ENCODE data around the gene NDUFS8. TPM values are rescaled to one million over a fixed set of nuclear protein-coding genes. Genes with fewer than 3 reads are reported as not detected.

The NDUFS8 gene
- total and polyA plus RNA-seq, 2 of the 13 experiments (the other 11 are each of a cell fraction or from before 2014, with no cell fraction given), result 96.7 to 158 TPM

- TF ChIP-seq CTCF (CRISPR knock-in tag; IDR thresholded peaks at IDR 0.05) (no peak), BORCS8-MEF2B (CRISPR knock-in tag; IDR thresholded peaks at IDR 0.05) (peak; percentile 38; the same call in 1 of the 2 replicates), BRD4 (CRISPR knock-in tag; IDR thresholded peaks at IDR 0.05) (no peak), U2AF2 (IDR thresholded peaks at IDR 0.05; ENCODE audit: low read depth, low read length) (no peak), MEIS1 (CRISPR knock-in tag; IDR thresholded peaks at IDR 0.05; ENCODE audit: borderline replicate concordance) (no peak), MNT (IDR thresholded peaks at IDR 0.05) (no peak), DZIP1 (CRISPR knock-in tag; IDR thresholded peaks at IDR 0.05) (no peak), ZSCAN21 (CRISPR knock-in tag; IDR thresholded peaks at IDR 0.05; ENCODE audit: borderline replicate concordance) (no peak), SNAI1 (CRISPR knock-in tag; IDR thresholded peaks at IDR 0.05; ENCODE audit: borderline replicate concordance) (no peak), ATRX (CRISPR knock-in tag; IDR thresholded peaks at IDR 0.05; ENCODE audit: borderline replicate concordance) (no peak), CBX5 (CRISPR knock-in tag; IDR thresholded peaks at IDR 0.05; ENCODE audit: borderline replicate concordance) (no peak), FOXP1 (IDR thresholded peaks at IDR 0.05) (no peak), FOXP1 (CRISPR knock-in tag; IDR thresholded peaks at IDR 0.05) (no peak), ZNF263 (CRISPR knock-in tag; IDR thresholded peaks at IDR 0.05) (peak; percentile 52; the same call in 1 of the 2 replicates), ZNF737 (CRISPR knock-in tag; IDR thresholded peaks at IDR 0.05; ENCODE audit: borderline replicate concordance) (no peak), POLR2A (IDR thresholded peaks at IDR 0.05; ENCODE audit: insufficient read depth in 1 of 2, low read depth in 2 of 2, low read length in 2 of 2) (peak in 1 of 2 experiments; percentile 44; a peak in 1 of 4 replicates), CHD2 (IDR thresholded peaks at IDR 0.05; ENCODE audit: low read depth, low read length) (no peak), ZNF101 (CRISPR knock-in tag; IDR thresholded peaks at IDR 0.05; ENCODE audit: borderline replicate concordance, low read depth) (no peak), TAF1 (CRISPR knock-in tag; IDR thresholded peaks at IDR 0.05) (no peak), ZNF207 (IDR thresholded peaks at IDR 0.05; ENCODE audit: borderline replicate concordance) (no peak), SPEN (CRISPR knock-in tag; IDR thresholded peaks at IDR 0.05; ENCODE audit: low read depth) (no peak), KDM2A (CRISPR knock-in tag; IDR thresholded peaks at IDR 0.05; ENCODE audit: borderline replicate concordance, low read depth) (no peak), XRCC5 (optimal IDR thresholded peaks at IDR 0.05; ENCODE audit: low read length) (no peak), YY1 (IDR thresholded peaks at IDR 0.05; ENCODE audit: insufficient read depth, insufficient replicate concordance, low read depth, low read length) (no peak), MXI1 (IDR thresholded peaks at IDR 0.05; ENCODE audit: borderline replicate concordance, low read depth, low read length) (no peak), ZBTB7B (CRISPR knock-in tag; IDR thresholded peaks at IDR 0.05) (no peak), SMYD3 (CRISPR knock-in tag; IDR thresholded peaks at IDR 0.05) (no peak)
Observed at GRCh38 chr11:68053981-68054812, 23.7 kb downstream of the NDUFS8 start (continued).
